ENCODE measurements around the gene SERPINB6.
"Not testable (repeated sequence)": the region's sequence is repeated elsewhere in the genome, so short reads cannot be mapped to it uniquely, and the experiment has no call there.

The SERPINB6 gene

DNA sequence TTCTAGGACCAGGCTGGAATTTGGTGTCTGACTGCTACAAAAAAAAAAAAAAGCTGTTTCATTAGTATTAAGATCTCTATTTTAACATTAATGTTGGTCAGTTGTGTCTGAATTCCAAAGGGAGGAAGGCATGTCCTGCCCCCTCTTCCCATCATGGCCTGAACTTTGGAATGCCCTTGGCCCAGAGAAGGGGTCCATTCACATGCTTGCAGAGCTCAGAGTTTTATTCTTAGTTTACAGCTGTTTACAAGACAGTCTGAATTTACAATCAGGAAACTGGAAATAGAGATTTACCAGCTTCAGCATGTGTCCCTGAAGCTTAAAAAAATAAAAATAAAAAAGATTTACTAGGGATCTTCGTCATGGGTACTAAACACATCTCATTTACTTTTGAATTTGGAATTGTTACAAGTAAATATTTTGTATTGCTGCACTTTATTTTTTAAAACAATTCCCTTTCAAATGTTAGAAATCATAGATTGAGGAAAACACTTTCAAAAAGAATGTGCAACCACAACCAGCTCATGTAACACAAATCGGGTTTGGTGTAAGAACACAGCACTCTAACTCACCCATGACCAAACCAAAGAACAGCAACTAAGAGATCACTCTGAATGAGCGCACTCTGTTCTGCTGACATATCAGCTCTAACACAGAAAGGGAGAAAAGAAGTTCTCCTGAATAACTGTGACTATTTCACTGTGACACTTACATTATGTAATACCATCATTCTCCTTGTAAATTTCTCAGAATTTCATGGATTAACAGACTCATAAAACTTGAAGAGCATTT is 6.6 kb upstream of the SERPINB6 start:
- DNase-seq (ENCODE audit: low spot score), result no peak

DNA sequence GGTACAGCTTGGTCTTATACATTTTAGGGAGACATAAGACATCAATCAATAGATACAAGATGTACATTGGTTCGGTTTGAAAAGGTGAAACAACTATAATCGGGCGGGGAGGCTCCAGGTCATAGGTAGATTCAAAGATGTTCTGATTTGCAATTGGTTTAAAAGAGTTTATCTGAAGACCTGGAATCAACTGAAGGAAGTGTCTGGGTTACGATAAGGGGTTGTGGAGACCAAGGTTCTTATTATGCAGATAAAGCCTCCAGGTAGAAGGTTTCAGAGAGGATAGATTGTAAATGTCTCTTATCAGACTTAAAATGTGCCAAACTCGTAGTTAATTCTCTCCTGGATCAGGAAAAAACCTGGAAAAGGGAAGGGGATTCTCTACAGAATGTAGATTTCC is 5.9 kb upstream of the SERPINB6 start:
- DNase-seq (ENCODE audit: low spot score), result no peak

DNA sequence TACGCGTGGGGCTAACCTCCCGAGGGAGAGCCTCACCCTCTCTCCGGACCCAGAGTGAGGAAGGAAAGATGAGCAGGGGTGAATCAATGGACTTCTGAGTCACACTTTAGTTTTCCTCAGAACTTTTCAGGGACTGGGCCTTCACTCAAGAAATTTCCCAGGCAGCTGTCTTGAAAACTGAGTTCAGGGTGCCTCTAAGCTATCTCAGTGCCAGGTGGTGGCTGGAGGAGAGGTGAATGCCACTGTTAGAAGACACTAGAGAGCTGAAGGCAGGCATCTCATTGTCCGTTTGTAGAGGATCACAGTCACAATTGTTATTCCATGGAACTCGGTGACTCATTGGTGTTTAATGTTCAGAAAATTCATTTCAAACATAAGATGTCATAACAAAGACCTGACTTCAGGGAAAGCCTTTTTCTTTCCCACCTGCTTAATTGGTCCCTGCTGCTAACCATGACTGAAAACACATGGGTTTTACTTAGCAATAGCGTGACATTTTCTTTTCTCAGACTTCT is 5.3 kb upstream of the SERPINB6 start:
- no peak for DNase-seq (ENCODE audit: low spot score)

DNA sequence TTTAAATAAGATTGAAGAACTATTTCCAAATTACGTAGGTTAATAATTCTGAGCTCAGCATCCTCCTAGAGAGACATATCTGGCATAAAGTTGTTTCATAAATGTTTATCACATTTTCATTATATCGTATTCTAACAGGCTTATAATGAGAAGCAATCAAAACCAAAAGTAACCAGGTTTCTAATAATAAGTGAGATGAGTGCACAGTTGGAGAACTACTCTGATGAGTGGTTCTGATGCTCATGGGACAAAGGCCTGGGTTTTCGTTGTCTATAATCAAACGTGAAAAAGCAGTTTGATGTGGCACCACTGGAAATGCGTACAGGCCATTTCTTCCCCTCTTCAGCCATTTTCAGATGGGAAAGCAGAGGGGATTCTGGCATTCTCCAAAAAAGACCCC is 4.7 kb upstream of the SERPINB6 start:
- DNase-seq (ENCODE audit: low spot score), result no peak

DNA sequence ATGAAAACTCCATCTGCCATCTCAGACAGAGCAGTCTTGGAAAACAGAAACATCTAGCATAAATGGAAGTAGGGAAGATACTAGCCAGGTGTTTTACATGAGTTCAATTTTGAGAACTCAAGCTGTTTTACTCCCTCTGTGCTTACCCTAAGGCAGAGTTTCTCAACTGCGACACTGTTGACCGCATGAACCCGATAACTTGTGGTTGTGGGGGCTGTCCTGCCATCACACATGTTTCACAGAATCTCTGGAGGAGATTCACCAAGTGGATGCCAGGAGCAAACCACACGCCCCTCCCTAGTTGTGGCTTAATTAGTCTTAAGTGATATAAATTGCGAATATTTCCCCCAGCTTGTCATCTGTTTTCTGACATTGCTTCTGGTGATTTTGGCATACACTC is 2.3 kb upstream of the SERPINB6 start:
- no peak for DNase-seq (ENCODE audit: low spot score)

DNA sequence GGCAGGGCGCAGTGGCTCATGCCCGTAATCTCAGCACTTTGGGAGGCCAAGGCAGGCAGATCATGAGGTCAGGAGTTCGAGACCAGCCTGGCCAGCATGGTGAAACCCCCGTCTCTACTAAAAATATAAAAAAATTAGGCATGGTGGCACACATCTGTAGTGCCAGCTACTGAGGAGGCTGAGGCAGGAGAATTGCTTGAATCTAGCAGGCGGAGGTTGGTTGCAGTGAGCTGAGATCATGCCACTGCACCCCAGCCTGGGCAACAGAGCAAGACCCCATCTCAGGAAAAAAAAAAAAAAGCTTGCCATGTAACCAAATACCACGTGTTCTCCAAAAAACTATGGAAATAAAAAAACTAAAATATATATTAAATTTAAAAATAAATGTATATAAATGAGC is 1.8 kb upstream of the SERPINB6 start:
- not testable (repeated sequence) for DNase-seq (ENCODE audit: low spot score)

DNA sequence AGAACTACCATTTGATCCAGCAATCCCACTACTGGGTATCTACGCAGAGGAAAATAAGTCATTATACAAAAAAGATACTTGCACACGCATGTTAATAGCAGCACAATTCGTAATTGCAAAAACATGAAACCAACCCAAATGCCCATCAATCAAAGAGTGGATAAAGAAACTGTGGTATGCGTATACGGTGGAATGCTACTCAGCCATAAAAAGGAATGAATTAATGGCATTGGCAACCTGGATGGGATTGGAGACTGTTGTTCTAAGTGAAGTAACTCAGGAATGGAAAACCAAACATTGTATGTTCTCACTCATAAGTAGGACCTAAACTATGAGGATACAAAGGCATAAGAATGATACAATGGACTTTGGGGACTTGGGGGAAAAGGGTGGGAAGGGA is 1.3 kb upstream of the SERPINB6 start:
- not testable (repeated sequence) for DNase-seq (ENCODE audit: low spot score)

DNA sequence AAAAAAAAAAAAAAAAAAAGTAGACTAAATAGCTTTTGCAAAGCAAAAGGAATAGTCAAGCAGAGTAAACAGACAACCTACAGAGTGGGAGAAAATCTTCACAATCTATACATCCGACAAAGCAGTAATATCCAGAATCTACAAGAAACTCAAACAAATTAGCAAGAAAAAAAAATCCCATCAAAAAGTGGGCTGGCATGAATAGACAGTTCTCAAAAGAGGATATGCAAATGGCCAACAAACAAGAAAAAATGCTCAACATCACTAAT is 786 bp upstream of the SERPINB6 start:
- DNase-seq (ENCODE audit: low spot score), result not testable (repeated sequence)

DNA sequence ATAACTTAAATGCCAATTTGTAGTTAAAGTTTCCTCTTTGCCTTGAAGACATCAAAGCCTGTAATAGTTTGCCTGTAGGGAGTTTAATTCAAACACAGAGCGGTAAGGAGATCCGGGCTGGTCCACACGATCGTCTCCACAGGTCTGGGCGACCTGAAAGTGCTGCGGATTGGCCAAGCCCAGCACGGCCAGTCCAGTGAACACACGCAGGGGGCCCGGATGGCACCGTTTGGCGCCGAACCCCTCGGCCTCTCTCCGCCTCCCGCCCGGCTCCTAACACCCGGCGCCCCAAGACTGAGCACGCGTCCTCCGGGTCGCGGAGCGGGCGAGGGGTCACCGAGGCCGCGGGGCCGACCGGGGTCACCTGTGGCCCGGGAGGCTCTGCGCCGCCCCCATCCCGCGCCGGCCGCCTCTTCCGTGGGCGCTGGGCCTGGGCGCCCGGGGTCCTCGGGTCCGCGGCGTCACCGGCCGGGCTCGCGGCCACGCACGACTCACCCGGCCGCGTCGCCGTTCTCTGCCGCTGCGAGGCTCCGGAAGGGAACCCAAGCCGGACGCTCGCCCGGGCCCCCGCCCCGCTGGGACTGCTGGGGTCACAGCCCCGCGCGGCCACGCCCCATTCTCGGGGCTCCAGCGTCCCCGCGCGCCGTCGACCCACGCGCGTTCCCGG is 481 bp downstream of the SERPINB6 start:
- peak; percentile 44 for DNase-seq (ENCODE audit: low spot score)

DNA sequence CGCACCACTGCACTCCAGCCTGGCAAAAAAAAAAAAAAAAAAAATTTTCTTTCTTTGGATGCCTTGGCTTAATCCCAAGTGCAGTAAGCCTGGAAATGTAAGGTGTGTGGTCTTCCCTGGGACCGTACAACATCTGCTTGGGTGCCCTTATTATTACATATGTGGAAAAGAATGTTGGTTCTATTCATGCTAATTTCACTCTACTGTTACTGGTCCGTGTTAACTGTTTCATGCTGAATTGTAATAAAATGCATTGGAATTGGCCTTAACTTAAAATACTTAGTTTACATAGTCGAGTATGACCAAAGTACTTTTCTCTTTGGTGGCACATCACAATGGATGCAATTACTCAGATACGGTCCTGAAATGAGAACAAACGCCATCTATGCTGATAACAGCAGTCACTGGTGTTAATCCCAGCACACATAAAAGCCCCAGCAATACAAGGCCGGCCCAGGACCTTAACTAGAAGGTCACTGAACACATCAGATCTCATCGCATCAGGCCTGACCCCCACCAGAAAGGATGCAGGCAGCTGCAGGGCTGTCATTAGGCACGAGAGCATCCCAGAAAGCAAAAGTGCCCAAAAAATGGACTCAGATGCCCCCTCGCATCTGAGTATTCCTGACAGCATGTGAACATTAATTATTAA is 1.2 kb downstream of the SERPINB6 start:
- DNase-seq (ENCODE audit: low spot score), result no peak

DNA sequence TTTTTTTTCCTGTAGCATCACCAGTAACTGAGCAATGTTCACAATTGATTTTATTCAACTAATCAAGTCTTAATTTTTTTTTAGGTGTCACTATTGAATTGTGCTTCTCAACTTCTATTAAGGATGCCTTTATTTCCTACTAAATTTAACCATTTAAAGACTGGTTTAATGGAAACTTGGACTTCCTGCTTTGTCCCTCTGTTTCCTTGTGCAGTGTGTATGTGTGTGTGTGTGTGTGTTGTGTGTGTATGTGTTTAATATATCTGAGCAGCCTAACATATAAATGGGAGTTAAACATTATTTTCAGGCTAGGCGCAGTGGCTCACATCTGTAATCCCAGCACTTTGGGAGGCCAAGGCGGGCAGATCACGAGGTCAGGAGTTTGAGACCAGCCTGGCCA is 1.8 kb downstream of the SERPINB6 start:
- no peak for DNase-seq (ENCODE audit: low spot score)

DNA sequence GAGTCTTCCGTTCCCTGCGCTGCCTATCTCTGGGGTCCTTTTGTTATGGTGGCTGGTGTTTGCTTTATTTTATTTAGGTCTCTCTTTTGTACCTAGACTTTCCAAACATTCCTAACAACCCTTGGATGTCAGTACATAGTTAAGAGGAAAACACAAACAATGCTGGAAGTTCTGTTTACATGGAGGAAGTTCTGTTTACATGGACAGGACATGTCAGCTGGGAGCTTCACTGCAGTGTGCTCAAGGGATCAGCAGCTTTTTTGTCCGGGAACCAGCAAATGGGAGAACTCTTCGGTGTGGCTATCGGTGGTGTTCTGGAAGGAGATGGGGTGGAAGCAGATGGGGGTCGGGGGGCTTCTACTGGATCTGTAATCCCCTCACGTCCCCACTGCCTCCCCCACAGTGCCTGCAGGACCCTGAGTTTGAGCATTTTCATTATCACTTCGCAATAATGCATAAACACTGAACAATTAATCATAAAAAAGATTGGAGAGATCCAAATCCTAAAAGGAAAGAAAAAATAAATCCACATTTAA is 2.7 kb downstream of the SERPINB6 start:
- DNase-seq (ENCODE audit: low spot score), result no peak

DNA sequence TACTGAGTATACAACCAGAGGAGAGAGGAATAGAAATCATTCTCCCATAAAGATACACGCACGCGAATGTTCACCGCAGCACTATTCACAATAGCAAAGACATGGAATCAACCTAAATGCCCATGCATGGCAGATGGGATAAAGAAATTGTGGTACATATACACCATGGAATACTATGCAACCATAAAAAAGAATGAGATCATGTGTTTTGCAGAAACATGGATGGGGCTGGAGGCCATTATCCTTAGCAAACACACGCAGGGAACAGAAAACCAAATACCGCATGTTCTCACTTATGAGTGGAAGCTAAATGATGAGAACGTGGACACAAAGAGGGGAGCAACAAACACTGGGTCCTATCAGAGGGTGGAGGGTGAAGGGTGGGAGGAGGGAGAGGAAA is 3.4 kb downstream of the SERPINB6 start:
- DNase-seq (ENCODE audit: low spot score), result no peak

DNA sequence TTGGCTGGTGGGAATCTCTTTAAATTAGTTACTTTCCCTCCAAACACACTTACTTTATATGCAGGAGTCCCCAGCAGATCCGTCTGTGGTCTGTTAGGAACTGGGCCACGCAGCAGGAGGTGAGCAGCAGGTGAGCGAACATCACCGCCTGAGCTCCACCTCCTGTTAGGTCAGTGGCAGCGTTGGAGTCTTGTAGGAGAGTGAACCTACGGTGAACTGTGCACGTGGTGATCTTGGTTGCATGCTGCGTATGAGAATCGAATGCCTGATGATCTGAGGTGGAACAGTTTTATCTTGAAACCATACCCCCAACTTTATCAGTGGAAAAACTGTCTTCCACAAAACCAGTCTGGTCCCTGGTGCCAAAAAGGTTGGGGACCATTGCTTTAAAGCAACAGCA is 5.0 kb downstream of the SERPINB6 start:
- no peak for DNase-seq (ENCODE audit: low spot score)

DNA sequence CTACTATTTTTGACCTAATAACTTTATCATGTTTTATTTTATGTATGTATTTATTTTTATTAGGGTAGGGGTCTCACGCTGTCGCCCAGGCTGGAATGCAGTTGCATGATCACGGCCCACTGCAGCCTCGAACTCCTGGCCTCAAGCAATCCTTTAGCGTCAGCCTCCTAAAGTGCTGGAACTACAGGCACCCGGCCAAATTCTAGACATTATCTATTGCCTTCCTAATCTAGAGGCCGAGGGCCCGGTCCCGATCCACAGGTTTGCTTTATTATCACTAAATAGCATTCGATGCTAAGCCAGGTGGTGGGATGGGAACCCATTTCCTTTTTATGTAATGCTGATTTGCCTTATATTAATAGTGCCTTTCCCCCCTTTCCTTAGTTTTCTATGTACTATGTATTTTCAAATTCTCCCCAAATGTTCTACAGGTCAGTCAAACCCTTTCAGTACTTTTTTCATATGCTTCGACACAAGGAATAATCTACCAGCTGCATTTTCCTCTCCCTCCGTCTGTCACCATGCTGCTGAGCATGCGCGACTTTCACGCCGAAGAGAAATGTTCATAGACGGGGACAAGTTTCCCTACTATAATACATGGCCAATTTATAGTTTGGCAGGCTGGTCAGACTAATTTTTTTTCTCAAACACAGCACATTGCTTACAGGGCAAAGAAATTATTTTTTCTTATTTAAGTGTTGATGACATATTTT is 6.4 kb downstream of the SERPINB6 start:
- DNase-seq (ENCODE audit: low spot score), result no peak

DNA sequence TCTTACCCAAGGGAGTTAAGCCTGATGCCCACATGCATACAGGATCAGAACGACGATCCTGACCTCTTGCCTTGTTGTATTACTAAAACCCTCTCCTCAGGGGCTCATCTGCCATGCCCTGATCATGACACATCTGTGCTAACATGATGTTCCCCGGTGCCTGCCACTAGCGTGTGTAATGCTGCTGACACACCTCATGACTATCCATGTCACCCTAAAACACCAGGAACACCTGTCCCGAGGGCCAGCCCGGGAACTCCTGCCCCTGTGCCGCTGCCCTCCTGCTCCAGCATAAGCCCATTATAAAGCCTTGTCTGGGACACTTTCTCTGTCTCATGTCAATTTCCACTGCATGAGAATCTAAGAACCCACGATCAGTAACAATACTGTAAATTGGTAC is 7.6 kb downstream of the SERPINB6 start:
- no peak for DNase-seq (ENCODE audit: low spot score)

DNA sequence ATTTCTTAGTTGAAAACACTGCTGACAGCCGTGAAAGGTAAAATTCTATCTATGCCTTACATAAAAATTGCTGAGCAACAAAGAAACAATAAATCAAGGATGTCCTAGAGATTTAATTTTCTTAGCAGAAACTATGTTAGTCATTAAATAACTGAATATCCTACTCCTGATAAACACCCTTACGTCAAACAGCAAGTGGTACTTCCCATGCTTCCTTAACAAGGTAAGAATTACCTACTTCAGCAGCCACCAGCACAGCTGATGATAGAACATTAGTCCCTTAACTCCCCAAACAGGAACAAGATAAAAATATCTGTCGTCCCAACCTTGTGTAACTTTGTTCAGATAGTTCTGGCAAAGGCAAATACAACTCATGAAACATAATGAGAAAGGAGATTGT is 8.7 kb downstream of the SERPINB6 start:
- DNase-seq (ENCODE audit: low spot score), result no peak

DNA sequence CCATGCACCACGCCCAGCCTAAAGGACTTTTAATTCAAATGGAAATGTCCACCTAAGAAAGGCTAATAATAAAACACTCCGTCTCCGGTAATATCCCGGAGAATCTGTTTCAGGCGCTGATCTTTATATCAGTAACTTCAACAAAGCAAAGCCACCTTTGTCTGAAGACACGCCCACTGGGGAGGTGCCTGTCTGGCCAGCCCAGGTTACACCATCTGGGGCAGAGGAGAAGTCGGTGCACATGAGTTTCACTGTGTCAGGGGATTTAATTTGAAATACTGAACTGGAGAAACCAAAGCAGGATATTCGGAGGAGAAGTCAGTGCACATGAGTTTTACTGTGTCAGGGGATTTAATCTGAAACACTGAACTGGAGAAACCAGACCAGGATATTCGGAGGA is 9.4 kb downstream of the SERPINB6 start:
- DNase-seq (ENCODE audit: low spot score), result no peak

DNA sequence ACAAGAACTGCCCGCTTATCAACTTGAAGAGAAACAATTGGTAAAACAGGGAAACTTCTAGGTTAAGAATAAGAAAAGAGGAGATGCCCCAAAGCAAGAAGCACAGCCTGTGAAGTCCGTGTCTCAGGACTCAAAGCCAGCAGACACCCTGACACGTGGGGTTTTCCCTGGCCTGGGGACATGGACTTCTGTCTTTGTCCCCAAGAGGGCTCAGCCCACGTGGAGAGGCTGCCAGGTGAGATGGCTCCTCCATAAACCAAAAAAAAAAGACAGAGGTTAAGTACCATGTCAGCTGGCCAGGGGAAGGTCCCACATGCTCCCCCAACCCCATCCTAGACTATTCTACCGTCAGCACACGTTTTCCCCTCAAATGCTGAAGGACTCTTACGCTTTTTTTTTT is 9.9 kb downstream of the SERPINB6 start:
- DNase-seq (ENCODE audit: low spot score), result no peak

DNA sequence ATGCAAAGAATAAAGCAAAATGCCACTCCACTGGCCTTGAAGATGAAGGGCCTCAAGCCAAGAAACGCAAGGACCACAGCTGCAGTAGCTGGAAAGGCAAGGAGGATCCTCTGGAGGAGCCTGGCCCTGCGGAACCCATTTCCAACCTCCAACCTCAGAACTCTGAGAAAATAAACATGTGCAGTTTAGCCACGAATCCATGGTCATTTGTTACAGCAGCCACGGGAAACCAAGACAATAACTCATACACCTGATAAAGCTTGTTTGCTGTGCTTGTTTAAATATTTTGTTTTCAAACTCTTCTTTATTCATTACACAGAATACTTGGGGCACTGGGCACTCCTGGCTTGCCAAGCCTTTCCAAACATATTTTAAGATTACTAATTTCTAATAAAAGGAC is 10.4 kb downstream of the SERPINB6 start:
- no peak for DNase-seq (ENCODE audit: low spot score)

DNA sequence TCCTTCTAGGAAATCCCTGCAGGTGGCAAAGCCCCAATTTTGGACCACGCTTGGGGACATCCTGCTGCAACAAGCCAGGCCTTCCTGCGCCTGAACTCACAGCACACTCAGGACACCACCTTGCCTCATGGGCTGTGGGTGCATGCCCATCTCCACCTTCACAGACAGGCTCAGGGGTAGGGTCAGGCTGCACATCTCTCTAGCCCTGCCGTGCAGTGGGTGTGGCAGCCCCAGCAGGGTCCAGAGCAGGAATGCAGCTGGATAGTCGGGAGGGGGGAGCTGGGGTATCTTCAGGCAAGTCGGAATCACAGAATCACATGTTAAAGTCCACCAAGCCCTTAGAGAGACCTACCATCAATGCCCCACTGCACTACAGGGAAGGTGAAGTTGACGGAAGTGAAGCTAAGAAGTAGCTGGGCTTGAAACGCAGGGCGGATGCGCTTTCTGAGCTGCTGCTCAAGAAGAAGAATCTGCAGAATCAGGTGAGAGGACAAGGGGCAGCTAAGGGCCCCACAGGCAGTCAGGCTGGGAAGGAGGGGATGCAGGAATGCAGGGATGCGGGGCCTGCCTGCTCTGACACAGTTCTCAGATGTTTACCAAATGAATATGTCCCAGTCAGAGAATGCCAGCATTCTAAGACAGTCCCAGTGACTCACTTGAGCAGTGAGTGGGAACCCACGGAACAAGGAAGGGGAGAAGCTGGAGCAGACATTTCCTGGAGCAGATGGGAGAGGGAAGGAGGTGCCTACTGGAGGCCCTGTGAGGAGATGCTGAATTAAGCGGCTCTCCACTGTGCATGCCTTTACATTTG is 11.3 kb downstream of the SERPINB6 start:
- no peak for DNase-seq (ENCODE audit: low spot score)

DNA sequence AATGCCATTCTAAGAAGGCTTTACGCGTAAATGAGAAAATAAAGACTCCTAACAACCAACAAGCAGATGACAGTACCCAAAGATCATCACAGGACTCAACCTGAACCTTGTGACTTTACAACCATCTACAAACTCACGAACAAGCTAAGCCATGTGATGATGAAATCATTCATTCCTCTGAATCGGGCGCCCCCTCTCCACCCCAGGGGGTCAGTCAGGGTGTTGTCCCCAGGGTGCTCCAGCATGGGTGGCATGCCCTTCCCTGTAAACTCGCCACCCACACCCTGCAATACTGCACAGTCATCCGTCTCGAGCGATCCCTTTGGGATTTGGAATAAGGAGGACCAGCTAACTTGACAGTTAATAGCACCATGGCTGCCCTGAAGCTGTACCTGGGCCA is 12.6 kb downstream of the SERPINB6 start:
- no peak for DNase-seq (ENCODE audit: low spot score)
